ENCODE data around the gene ANXA3. TPM values are rescaled to one million over a fixed set of nuclear protein-coding genes. Genes with fewer than 3 reads are reported as not detected.

Gene ANXA3
- total RNA-seq, 1 experiment from 2014 or later: 12.0 TPM

DNA sequence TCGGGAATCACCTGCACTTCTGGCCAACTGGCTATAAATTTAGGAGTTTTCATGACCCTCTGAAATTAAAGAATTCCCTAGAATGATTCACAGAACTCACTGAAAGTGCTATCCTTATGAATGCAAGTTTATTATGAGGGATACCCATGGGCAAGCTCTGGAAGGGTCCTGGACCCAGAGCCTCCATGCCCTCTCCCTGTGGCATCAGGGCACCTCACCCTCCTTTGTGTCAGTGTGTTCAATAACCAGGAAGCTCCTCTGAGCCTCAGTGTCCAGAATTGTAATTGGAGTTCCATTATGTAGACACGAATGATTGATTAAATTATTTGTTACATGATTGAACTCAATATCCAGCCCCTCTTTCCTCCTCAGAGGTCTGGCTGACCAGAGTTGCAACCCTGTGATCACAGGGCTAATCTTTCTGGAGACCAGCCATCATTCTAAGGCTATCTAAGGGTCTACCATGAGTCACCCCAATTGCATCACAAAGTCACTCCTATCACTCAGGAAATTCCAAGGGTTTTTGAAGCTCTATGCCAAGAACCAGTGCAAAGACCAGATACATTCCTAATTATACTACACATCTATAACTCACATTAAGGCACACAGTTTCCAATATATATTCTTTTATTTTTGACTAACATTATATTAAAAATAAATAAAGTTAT lies 8.9 kb downstream of the ANXA3 start (continued):
- TF ChIP-seq, protein P1, sequence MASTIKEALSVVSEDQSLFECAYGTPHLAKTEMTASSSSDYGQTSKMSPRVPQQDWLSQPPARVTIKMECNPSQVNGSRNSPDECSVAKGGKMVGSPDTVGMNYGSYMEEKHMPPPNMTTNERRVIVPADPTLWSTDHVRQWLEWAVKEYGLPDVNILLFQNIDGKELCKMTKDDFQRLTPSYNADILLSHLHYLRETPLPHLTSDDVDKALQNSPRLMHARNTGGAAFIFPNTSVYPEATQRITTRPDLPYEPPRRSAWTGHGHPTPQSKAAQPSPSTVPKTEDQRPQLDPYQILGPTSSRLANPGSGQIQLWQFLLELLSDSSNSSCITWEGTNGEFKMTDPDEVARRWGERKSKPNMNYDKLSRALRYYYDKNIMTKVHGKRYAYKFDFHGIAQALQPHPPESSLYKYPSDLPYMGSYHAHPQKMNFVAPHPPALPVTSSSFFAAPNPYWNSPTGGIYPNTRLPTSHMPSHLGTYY (CRISPR knock-in tag; IDR thresholded peaks at IDR 0.05): no peak
- TF ChIP-seq NR2C2 (CRISPR knock-in tag; IDR thresholded peaks at IDR 0.05): no peak

DNA sequence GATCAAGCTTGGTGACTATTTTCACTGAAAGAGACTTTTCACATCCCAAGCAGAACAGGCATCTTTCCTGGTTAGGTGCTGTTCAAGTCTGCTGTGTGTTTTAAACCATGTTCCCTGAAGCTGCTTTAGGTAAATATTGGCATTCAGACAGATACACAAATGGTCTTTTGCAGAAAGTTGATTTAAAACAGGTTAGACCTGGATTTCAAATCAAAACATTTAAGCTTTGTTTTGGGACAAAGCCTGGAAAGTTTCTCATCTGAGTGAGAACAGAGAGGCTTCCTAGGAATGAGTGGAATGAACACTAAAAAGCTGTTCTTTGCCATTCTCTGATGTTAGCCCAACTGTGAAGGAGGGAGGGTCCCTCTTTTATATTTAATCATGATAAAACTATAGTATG lies 10.1 kb downstream of the ANXA3 start:
- no peak overlapping the region for H3K27ac Mint-ChIP-seq
- H3K4me3 Mint-ChIP-seq: no peak overlapping the region
- DNase-seq (ENCODE audit: low spot score): no peak
- H3K27me3 Mint-ChIP-seq (ENCODE audit: low read depth): no peaks in the 10 kb centered on the region
- H3K9me3 Mint-ChIP-seq: no peaks in the 10 kb centered on the region
- ATAC-seq: no peak
- CTCF ChIA-PET: interaction anchor here (1.3 kb wide), 1 partner anchor 31 kb away, joined by 3 read pairs; no protein-coding TSS in a partner anchor
- POLR2A ChIA-PET: interaction anchor here (1.3 kb wide), 1 partner anchor 10 kb away, joined by 3 read pairs; the partner anchor contains the start of gene ANXA3
- H3K36me3 Mint-ChIP-seq: no peaks in the 10 kb centered on the region
- peaks cover 47% of the 10 kb centered on the region for H3K4me1 Mint-ChIP-seq
- TF ChIP-seq ZNF423 (CRISPR knock-in tag; IDR thresholded peaks at IDR 0.05): no peak
- TF ChIP-seq, protein P2, sequence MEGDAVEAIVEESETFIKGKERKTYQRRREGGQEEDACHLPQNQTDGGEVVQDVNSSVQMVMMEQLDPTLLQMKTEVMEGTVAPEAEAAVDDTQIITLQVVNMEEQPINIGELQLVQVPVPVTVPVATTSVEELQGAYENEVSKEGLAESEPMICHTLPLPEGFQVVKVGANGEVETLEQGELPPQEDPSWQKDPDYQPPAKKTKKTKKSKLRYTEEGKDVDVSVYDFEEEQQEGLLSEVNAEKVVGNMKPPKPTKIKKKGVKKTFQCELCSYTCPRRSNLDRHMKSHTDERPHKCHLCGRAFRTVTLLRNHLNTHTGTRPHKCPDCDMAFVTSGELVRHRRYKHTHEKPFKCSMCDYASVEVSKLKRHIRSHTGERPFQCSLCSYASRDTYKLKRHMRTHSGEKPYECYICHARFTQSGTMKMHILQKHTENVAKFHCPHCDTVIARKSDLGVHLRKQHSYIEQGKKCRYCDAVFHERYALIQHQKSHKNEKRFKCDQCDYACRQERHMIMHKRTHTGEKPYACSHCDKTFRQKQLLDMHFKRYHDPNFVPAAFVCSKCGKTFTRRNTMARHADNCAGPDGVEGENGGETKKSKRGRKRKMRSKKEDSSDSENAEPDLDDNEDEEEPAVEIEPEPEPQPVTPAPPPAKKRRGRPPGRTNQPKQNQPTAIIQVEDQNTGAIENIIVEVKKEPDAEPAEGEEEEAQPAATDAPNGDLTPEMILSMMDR (IDR thresholded peaks at IDR 0.05): no peak
- TF ChIP-seq ZNF232 (CRISPR knock-in tag; IDR thresholded peaks at IDR 0.05): no peak
- no peak for TF ChIP-seq IRF2 (CRISPR knock-in tag; IDR thresholded peaks at IDR 0.05; ENCODE audit: borderline replicate concordance, low read depth)
- no peak for TF ChIP-seq FOXP1 (CRISPR knock-in tag; IDR thresholded peaks at IDR 0.05; ENCODE audit: borderline replicate concordance)
- TF ChIP-seq, protein P3, sequence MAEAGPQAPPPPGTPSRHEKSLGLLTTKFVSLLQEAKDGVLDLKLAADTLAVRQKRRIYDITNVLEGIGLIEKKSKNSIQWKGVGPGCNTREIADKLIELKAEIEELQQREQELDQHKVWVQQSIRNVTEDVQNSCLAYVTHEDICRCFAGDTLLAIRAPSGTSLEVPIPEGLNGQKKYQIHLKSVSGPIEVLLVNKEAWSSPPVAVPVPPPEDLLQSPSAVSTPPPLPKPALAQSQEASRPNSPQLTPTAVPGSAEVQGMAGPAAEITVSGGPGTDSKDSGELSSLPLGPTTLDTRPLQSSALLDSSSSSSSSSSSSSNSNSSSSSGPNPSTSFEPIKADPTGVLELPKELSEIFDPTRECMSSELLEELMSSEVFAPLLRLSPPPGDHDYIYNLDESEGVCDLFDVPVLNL (CRISPR knock-in tag; IDR thresholded peaks at IDR 0.05; ENCODE audit: borderline replicate concordance, low read depth): no peak
- TF ChIP-seq, protein P4, sequence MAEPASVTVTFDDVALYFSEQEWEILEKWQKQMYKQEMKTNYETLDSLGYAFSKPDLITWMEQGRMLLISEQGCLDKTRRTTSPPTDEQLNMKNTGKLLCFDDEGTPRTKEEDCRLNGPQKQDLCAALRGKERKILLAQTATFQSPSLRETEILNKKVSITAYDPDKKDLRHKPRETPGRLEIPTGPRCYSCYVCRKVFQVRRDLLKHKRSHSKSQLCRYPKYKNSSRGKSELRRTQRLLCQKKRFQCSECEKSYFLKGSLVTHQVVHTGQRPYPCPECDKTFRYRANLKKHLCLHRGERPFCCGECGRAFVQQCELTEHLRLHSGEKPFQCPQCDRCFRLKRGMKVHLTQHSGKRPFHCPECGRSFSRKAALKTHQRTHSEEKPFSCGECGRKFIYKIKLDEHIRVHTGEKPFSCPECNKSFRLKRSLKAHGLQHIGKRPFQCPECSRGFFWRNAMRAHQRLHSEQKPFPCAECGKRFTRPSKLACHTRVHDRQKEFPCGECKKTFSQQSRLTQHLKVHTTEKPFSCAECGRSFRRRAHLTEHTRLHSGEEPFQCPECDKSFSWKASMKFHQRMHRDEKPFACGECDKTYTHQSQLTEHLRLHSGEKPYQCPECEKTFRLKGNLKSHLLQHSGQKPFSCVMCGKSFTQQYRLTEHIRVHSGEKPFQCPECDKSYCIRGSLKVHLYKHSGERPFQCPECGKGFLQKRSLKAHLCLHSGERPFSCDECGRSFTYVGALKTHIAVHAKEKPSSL (CRISPR knock-in tag; conservative IDR thresholded peaks at IDR 0.05): no peak
- TF ChIP-seq ZNF416 (CRISPR knock-in tag; IDR thresholded peaks at IDR 0.05): no peak
- TF ChIP-seq TEAD4 (CRISPR knock-in tag; IDR thresholded peaks at IDR 0.05): no peak
- TF ChIP-seq JUN (CRISPR knock-in tag; IDR thresholded peaks at IDR 0.05): no peak
- TF ChIP-seq, protein P5, sequence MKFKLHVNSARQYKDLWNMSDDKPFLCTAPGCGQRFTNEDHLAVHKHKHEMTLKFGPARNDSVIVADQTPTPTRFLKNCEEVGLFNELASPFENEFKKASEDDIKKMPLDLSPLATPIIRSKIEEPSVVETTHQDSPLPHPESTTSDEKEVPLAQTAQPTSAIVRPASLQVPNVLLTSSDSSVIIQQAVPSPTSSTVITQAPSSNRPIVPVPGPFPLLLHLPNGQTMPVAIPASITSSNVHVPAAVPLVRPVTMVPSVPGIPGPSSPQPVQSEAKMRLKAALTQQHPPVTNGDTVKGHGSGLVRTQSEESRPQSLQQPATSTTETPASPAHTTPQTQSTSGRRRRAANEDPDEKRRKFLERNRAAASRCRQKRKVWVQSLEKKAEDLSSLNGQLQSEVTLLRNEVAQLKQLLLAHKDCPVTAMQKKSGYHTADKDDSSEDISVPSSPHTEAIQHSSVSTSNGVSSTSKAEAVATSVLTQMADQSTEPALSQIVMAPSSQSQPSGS (CRISPR knock-in tag; IDR thresholded peaks at IDR 0.05; ENCODE audit: borderline replicate concordance, low read depth): no peak
- TF ChIP-seq, protein P6, sequence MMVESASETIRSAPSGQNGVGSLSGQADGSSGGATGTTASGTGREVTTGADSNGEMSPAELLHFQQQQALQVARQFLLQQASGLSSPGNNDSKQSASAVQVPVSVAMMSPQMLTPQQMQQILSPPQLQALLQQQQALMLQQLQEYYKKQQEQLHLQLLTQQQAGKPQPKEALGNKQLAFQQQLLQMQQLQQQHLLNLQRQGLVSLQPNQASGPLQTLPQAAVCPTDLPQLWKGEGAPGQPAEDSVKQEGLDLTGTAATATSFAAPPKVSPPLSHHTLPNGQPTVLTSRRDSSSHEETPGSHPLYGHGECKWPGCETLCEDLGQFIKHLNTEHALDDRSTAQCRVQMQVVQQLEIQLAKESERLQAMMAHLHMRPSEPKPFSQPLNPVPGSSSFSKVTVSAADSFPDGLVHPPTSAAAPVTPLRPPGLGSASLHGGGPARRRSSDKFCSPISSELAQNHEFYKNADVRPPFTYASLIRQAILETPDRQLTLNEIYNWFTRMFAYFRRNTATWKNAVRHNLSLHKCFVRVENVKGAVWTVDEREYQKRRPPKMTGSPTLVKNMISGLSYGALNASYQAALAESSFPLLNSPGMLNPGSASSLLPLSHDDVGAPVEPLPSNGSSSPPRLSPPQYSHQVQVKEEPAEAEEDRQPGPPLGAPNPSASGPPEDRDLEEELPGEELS (CRISPR knock-in tag; IDR thresholded peaks at IDR 0.05): no peak
- no peak for TF ChIP-seq NR3C1 (CRISPR knock-in tag; conservative IDR thresholded peaks at IDR 0.05; ENCODE audit: low read depth)
- TF ChIP-seq, protein P7, sequence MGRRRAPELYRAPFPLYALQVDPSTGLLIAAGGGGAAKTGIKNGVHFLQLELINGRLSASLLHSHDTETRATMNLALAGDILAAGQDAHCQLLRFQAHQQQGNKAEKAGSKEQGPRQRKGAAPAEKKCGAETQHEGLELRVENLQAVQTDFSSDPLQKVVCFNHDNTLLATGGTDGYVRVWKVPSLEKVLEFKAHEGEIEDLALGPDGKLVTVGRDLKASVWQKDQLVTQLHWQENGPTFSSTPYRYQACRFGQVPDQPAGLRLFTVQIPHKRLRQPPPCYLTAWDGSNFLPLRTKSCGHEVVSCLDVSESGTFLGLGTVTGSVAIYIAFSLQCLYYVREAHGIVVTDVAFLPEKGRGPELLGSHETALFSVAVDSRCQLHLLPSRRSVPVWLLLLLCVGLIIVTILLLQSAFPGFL (CRISPR knock-in tag; IDR thresholded peaks at IDR 0.05; ENCODE audit: borderline replicate concordance): no peak
- TF ChIP-seq, protein P1 (CRISPR knock-in tag; IDR thresholded peaks at IDR 0.05): no peak
- TF ChIP-seq SP1 (CRISPR knock-in tag; conservative IDR thresholded peaks at IDR 0.05): no peak
- TF ChIP-seq, protein P8, sequence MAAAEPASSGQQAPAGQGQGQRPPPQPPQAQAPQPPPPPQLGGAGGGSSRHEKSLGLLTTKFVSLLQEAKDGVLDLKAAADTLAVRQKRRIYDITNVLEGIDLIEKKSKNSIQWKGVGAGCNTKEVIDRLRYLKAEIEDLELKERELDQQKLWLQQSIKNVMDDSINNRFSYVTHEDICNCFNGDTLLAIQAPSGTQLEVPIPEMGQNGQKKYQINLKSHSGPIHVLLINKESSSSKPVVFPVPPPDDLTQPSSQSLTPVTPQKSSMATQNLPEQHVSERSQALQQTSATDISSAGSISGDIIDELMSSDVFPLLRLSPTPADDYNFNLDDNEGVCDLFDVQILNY (CRISPR knock-in tag; IDR thresholded peaks at IDR 0.05): no peak
- no peak for TF ChIP-seq TCF7 (CRISPR knock-in tag; IDR thresholded peaks at IDR 0.05; ENCODE audit: low read depth)
